WTC11 (cell line): ENCODE measurements around the gene NDUFS3. TPM values are rescaled to one million over a fixed set of nuclear protein-coding genes. Genes with fewer than 3 reads are reported as not detected.

Experiments
- ATAC-seq: fragments of 200-7000 bp; cut with Tn5 transposase; 2 replicates; pipeline ENCODE4 v1.10.0; 2021; ENCODE audit warnings: mild to moderate bottlenecking, moderate library complexity
- CTCF ChIA-PET: fragments of 300-600 bp; sonication (Branson Sonifier 250); formaldehyde crosslinking; loops from one replicate; lab custom pipeline; 2021; ENCODE audit warnings: antibody characterized with exemption; lab: Charles Lee
- POLR2A ChIA-PET: fragments of 350-600 bp; sonication (Branson Sonifier 250); formaldehyde crosslinking; loops from one replicate; lab custom pipeline; 2021; ENCODE audit warnings: antibody characterized with exemption; lab: Charles Lee
- DNase-seq: peaks from one replicate; pipeline ENCODE4 v3.0.0; 2021; ENCODE audit warnings: low spot score
- H3K27ac Mint-ChIP-seq: 2 replicates; pipeline ENCODE4 v1.8.0; 2021; ENCODE audit warnings: mixed read lengths
- H3K27me3 Mint-ChIP-seq: 2 replicates; pipeline ENCODE4 v1.8.0; 2021; ENCODE audit warnings: low read depth, mild to moderate bottlenecking, moderate library complexity, mixed read lengths
- H3K36me3 Mint-ChIP-seq: 2 replicates; pipeline ENCODE4 v1.8.0; 2021; ENCODE audit warnings: mixed read lengths
- H3K4me1 Mint-ChIP-seq: 2 replicates; pipeline ENCODE4 v1.8.0; 2022; ENCODE audit warnings: mixed read lengths
- H3K4me3 Mint-ChIP-seq: 2 replicates; pipeline ENCODE4 v1.8.0; 2021; ENCODE audit warnings: mild to moderate bottlenecking, moderate library complexity, mixed read lengths
- H3K9me3 Mint-ChIP-seq: 2 replicates; pipeline ENCODE4 v1.8.0; 2021; ENCODE audit warnings: mixed read lengths
- NFATC4 ChIP-seq: fragments of 250-450 bp; sonication (Bioruptor Pico); IDR thresholded peaks from 2 replicates; pipeline ENCODE4 v1.9.0; 2021; ENCODE audit warnings: mild to moderate bottlenecking
- PRRX2 ChIP-seq: fragments of 250-450 bp; sonication (Bioruptor Pico); IDR thresholded peaks from 2 replicates; pipeline ENCODE4 v1.8.0; 2021; ENCODE audit warnings: mild to moderate bottlenecking
- SMAD3 ChIP-seq: sonication (generic); formaldehyde crosslinking; IDR thresholded peaks from 2 replicates; pipeline ENCODE4 v1.8.0; 2022; ENCODE audit warnings: missing genetic modification reagents, mild to moderate bottlenecking, borderline replicate concordance
- SOX15 ChIP-seq: fragments of 250-450 bp; sonication (Bioruptor Pico); IDR thresholded peaks from 2 replicates; pipeline ENCODE4 v1.9.0; 2021; ENCODE audit warnings: mild to moderate bottlenecking
- ZNF121 ChIP-seq: sonication (generic); formaldehyde crosslinking; IDR thresholded peaks from 2 replicates; pipeline ENCODE4 v1.8.0; 2023; ENCODE audit warnings: missing genetic modification reagents
- ZNF232 ChIP-seq: sonication (generic); formaldehyde crosslinking; IDR thresholded peaks from 2 replicates; pipeline ENCODE4 v1.8.0; 2022; ENCODE audit warnings: mild to moderate bottlenecking, missing genetic modification reagents
- ZNF317 ChIP-seq: sonication (generic); formaldehyde crosslinking; IDR thresholded peaks from 2 replicates; pipeline ENCODE4 v1.8.1; 2023; ENCODE audit warnings: low read depth, mild to moderate bottlenecking, moderate library complexity, missing genetic modification reagents, borderline replicate concordance
- ZNF671 ChIP-seq: fragments of 250-450 bp; sonication (Bioruptor Pico); IDR thresholded peaks from 2 replicates; pipeline ENCODE4 v1.8.0; 2021; ENCODE audit warnings: mild to moderate bottlenecking
- total RNA-seq: library from RNA; stranded (reverse); gene quantifications from 3 replicates; pipeline ENCODE4 v1.2.3, GENCODE V29; 2021
- TF ChIP-seq, protein P1 (sequence below): sonication (generic); formaldehyde crosslinking; IDR thresholded peaks from 2 replicates; pipeline ENCODE4 v1.8.1; 2022; ENCODE audit warnings: mild to moderate bottlenecking, moderate library complexity, missing genetic modification reagents
- TF ChIP-seq, protein P2 (sequence below): sonication (generic); formaldehyde crosslinking; IDR thresholded peaks from 2 replicates; pipeline ENCODE4 v1.8.0; 2022; ENCODE audit warnings: missing genetic modification reagents
- TF ChIP-seq, protein P3 (sequence below): sonication (generic); formaldehyde crosslinking; IDR thresholded peaks from 2 replicates; pipeline ENCODE4 v1.8.0; 2022; ENCODE audit warnings: mild to moderate bottlenecking, missing genetic modification reagents
- TF ChIP-seq, protein P4 (sequence below): sonication (generic); formaldehyde crosslinking; IDR thresholded peaks from 2 replicates; pipeline ENCODE4 v1.8.1; 2022; ENCODE audit warnings: low read depth, mild to moderate bottlenecking, moderate library complexity, missing genetic modification reagents, borderline replicate concordance
- TF ChIP-seq, protein P5 (sequence below): sonication (generic); formaldehyde crosslinking; IDR thresholded peaks from 2 replicates; pipeline ENCODE4 v1.8.0; 2023; ENCODE audit warnings: missing genetic modification reagents, mild to moderate bottlenecking, borderline replicate concordance
- TF ChIP-seq, protein P6 (sequence below): fragments of 250-450 bp; sonication (Bioruptor Pico); IDR thresholded peaks from 2 replicates; pipeline ENCODE4 v1.9.0; 2021; ENCODE audit warnings: mild to moderate bottlenecking
- TF ChIP-seq, protein P7 (sequence below): fragments of 250-450 bp; sonication (Bioruptor Pico); IDR thresholded peaks from 2 replicates; pipeline ENCODE4 v1.8.0; 2021; ENCODE audit warnings: mild to moderate bottlenecking
- TF ChIP-seq, protein P8 (sequence below): sonication (generic); formaldehyde crosslinking; IDR thresholded peaks from 2 replicates; pipeline ENCODE4 v1.8.1; 2022; ENCODE audit warnings: low read depth, missing genetic modification reagents, borderline replicate concordance

The NDUFS3 gene
- total RNA-seq, 1 experiment from 2014 or later = 140 TPM

DNA sequence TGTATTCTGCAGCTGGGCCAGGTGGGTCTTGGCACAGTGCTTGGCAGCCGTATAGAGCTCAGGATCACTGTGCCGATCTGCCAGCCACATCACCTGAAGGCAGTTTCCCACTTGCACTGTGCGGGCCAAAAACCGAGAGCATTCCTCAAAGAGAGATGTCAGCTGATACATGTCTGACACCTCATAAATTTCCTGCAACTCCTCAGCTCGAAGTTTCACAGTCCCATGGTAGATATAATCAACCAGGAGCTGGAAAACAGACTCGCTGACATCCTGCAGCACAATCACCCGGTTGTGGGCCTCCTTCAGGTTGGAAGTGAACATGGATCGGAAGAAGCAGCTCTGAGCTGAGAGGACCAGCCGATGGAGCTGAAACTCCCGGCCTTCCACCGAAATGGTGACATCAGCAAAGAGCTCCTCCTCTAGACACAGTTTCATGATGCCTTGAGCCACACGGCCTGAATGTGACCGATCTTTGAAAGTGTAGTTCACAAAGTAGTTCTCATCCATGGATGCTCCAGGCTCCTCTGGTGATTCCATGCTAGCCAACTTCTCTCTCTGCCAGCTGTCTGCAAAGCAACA lies 1.3 kb upstream of the NDUFS3 start:
- H3K4me1 Mint-ChIP-seq = peaks cover 18% of the 10 kb centered on the region
- no peak for DNase-seq
- H3K4me3 Mint-ChIP-seq = peak overlapping the region; percentile 93
- no peaks in the 10 kb centered on the region; the same call in 1 of the 2 replicates for H3K27me3 Mint-ChIP-seq
- CTCF ChIA-PET = interaction anchor here (0.8 kb wide), 1 partner anchor 26 kb away, joined by 3 read pairs; no protein-coding TSS in a partner anchor
- peaks cover 56% of the 10 kb centered on the region for H3K36me3 Mint-ChIP-seq
- POLR2A ChIA-PET = interaction anchor here (0.6 to 1.7 kb wide), 2 partner anchors 12 to 32 kb away, joined by 4 to 6 read pairs; partner anchors contain the start of gene PTPMT1
- TF ChIP-seq, protein P1, sequence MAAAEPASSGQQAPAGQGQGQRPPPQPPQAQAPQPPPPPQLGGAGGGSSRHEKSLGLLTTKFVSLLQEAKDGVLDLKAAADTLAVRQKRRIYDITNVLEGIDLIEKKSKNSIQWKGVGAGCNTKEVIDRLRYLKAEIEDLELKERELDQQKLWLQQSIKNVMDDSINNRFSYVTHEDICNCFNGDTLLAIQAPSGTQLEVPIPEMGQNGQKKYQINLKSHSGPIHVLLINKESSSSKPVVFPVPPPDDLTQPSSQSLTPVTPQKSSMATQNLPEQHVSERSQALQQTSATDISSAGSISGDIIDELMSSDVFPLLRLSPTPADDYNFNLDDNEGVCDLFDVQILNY = no peak
- TF ChIP-seq, protein P2, sequence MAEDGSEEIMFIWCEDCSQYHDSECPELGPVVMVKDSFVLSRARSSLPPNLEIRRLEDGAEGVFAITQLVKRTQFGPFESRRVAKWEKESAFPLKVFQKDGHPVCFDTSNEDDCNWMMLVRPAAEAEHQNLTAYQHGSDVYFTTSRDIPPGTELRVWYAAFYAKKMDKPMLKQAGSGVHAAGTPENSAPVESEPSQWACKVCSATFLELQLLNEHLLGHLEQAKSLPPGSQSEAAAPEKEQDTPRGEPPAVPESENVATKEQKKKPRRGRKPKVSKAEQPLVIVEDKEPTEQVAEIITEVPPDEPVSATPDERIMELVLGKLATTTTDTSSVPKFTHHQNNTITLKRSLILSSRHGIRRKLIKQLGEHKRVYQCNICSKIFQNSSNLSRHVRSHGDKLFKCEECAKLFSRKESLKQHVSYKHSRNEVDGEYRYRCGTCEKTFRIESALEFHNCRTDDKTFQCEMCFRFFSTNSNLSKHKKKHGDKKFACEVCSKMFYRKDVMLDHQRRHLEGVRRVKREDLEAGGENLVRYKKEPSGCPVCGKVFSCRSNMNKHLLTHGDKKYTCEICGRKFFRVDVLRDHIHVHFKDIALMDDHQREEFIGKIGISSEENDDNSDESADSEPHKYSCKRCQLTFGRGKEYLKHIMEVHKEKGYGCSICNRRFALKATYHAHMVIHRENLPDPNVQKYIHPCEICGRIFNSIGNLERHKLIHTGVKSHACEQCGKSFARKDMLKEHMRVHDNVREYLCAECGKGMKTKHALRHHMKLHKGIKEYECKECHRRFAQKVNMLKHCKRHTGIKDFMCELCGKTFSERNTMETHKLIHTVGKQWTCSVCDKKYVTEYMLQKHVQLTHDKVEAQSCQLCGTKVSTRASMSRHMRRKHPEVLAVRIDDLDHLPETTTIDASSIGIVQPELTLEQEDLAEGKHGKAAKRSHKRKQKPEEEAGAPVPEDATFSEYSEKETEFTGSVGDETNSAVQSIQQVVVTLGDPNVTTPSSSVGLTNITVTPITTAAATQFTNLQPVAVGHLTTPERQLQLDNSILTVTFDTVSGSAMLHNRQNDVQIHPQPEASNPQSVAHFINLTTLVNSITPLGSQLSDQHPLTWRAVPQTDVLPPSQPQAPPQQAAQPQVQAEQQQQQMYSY = no peak
- TF ChIP-seq, protein P3, sequence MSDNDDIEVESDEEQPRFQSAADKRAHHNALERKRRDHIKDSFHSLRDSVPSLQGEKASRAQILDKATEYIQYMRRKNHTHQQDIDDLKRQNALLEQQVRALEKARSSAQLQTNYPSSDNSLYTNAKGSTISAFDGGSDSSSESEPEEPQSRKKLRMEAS (CRISPR knock-in tag) = no peak
- TF ChIP-seq NFATC4 (CRISPR knock-in tag) (no peak), ZNF121 (CRISPR knock-in tag) (no peak), ZNF671 (no peak), SMAD3 (CRISPR knock-in tag) (no peak), ZNF232 (CRISPR knock-in tag) (no peak), SOX15 (CRISPR knock-in tag) (no peak), PRRX2 (CRISPR knock-in tag) (no peak), ZNF317 (CRISPR knock-in tag) (no peak)
- TF ChIP-seq, protein P4, sequence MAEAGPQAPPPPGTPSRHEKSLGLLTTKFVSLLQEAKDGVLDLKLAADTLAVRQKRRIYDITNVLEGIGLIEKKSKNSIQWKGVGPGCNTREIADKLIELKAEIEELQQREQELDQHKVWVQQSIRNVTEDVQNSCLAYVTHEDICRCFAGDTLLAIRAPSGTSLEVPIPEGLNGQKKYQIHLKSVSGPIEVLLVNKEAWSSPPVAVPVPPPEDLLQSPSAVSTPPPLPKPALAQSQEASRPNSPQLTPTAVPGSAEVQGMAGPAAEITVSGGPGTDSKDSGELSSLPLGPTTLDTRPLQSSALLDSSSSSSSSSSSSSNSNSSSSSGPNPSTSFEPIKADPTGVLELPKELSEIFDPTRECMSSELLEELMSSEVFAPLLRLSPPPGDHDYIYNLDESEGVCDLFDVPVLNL (CRISPR knock-in tag) = no peak
- TF ChIP-seq, protein P5, sequence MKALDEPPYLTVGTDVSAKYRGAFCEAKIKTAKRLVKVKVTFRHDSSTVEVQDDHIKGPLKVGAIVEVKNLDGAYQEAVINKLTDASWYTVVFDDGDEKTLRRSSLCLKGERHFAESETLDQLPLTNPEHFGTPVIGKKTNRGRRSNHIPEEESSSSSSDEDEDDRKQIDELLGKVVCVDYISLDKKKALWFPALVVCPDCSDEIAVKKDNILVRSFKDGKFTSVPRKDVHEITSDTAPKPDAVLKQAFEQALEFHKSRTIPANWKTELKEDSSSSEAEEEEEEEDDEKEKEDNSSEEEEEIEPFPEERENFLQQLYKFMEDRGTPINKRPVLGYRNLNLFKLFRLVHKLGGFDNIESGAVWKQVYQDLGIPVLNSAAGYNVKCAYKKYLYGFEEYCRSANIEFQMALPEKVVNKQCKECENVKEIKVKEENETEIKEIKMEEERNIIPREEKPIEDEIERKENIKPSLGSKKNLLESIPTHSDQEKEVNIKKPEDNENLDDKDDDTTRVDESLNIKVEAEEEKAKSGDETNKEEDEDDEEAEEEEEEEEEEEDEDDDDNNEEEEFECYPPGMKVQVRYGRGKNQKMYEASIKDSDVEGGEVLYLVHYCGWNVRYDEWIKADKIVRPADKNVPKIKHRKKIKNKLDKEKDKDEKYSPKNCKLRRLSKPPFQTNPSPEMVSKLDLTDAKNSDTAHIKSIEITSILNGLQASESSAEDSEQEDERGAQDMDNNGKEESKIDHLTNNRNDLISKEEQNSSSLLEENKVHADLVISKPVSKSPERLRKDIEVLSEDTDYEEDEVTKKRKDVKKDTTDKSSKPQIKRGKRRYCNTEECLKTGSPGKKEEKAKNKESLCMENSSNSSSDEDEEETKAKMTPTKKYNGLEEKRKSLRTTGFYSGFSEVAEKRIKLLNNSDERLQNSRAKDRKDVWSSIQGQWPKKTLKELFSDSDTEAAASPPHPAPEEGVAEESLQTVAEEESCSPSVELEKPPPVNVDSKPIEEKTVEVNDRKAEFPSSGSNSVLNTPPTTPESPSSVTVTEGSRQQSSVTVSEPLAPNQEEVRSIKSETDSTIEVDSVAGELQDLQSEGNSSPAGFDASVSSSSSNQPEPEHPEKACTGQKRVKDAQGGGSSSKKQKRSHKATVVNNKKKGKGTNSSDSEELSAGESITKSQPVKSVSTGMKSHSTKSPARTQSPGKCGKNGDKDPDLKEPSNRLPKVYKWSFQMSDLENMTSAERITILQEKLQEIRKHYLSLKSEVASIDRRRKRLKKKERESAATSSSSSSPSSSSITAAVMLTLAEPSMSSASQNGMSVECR (CRISPR knock-in tag) = no peak
- TF ChIP-seq, protein P6, sequence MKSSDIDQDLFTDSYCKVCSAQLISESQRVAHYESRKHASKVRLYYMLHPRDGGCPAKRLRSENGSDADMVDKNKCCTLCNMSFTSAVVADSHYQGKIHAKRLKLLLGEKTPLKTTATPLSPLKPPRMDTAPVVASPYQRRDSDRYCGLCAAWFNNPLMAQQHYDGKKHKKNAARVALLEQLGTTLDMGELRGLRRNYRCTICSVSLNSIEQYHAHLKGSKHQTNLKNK (CRISPR knock-in tag) = no peak
- TF ChIP-seq, protein P7, sequence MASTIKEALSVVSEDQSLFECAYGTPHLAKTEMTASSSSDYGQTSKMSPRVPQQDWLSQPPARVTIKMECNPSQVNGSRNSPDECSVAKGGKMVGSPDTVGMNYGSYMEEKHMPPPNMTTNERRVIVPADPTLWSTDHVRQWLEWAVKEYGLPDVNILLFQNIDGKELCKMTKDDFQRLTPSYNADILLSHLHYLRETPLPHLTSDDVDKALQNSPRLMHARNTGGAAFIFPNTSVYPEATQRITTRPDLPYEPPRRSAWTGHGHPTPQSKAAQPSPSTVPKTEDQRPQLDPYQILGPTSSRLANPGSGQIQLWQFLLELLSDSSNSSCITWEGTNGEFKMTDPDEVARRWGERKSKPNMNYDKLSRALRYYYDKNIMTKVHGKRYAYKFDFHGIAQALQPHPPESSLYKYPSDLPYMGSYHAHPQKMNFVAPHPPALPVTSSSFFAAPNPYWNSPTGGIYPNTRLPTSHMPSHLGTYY (CRISPR knock-in tag) = no peak
- TF ChIP-seq, protein P8, sequence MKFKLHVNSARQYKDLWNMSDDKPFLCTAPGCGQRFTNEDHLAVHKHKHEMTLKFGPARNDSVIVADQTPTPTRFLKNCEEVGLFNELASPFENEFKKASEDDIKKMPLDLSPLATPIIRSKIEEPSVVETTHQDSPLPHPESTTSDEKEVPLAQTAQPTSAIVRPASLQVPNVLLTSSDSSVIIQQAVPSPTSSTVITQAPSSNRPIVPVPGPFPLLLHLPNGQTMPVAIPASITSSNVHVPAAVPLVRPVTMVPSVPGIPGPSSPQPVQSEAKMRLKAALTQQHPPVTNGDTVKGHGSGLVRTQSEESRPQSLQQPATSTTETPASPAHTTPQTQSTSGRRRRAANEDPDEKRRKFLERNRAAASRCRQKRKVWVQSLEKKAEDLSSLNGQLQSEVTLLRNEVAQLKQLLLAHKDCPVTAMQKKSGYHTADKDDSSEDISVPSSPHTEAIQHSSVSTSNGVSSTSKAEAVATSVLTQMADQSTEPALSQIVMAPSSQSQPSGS (CRISPR knock-in tag) = no peak
- TF ChIP-seq, all 79 proteins: peak for 0
- H3K9me3 Mint-ChIP-seq = no peaks in the 10 kb centered on the region
- ATAC-seq = no peak
- H3K27ac Mint-ChIP-seq = peak overlapping the region; percentile 70; the same call in 1 of the 2 replicates
